Upper lobe of left lung (tissue), 6 donors: ENCODE measurements around the gene FBXL13. TPM values are rescaled to one million over a fixed set of nuclear protein-coding genes. Genes with fewer than 3 reads are reported as not detected.

ENCODE experiments used
- ATAC-seq, 2 donors: fragments of 200-7000 bp; cut with Tn5 transposase; one replicate each; pipeline ENCODE4 v1.9.1; 2022; ENCODE audit warnings: mild to moderate bottlenecking in 2 of 2, moderate library complexity in 2 of 2; ENCODE audit not compliant: low FRiP score in 2 of 2
- DNase-seq, 2 donors: peaks; one replicate each; pipeline ENCODE4 v3.0.0-alpha.2; 2019 to 2020
- H3K27ac ChIP-seq, 4 donors: fragments of 200-600 bp; sonication (generic); one replicate each; pipeline ENCODE4 v1.5.1; 2016 to 2019
- H3K27me3 ChIP-seq, 4 donors: fragments of 200-600 bp; sonication (generic); one replicate each; pipeline ENCODE4 v1.5.1; 2017 to 2019
- H3K36me3 ChIP-seq, 4 donors: fragments of 200-600 bp; sonication (generic); one replicate each; pipeline ENCODE4 v1.5.1; 2016 to 2019
- H3K4me1 ChIP-seq, 4 donors: fragments of 200-600 bp; sonication (generic); one replicate each; pipeline ENCODE4 v1.5.1; 2018 to 2019
- H3K4me3 ChIP-seq, 4 donors: fragments of 200-600 bp; sonication (generic); one replicate each; pipeline ENCODE4 v1.5.1; 2017 to 2019; ENCODE audit warnings: mild to moderate bottlenecking in 2 of 4, moderate library complexity in 1 of 4
- H3K9me3 ChIP-seq, 4 donors: fragments of 200-600 bp; sonication (generic); one replicate each; pipeline ENCODE4 v1.5.1; 2018 to 2019
- CTCF ChIP-seq, 6 experiments: fragments of 450-650 bp in 4 of 6; fragments of 200-600 bp in 2 of 6; sonication (generic) in 2 of 6; IDR thresholded peaks; one replicate each; pipeline ENCODE4 v1.5.1; 2016 to 2019; ENCODE audit warnings: antibody characterized with exemption in 6 of 6
- EP300 ChIP-seq, 4 donors: sonication (generic); formaldehyde crosslinking; IDR thresholded peaks; one replicate each; pipeline ENCODE4 v1.5.1; 2017; ENCODE audit warnings: antibody characterized with exemption in 4 of 4, control low read depth in 2 of 4
- POLR2A ChIP-seq, 4 donors: fragments of 450-650 bp; IDR thresholded peaks; one replicate each; pipeline ENCODE4 v1.5.1; 2016 to 2017; ENCODE audit warnings: antibody characterized with exemption in 4 of 4, mild to moderate bottlenecking in 2 of 4
- POLR2AphosphoS5 ChIP-seq, 2 donors: sonication (generic); formaldehyde crosslinking; IDR thresholded peaks; one replicate each; pipeline ENCODE4 v1.5.1; 2017; ENCODE audit warnings: antibody characterized with exemption in 2 of 2
- WGBS, 2 donors: methylation state at CpG; one replicate each; pipeline ENCODE4 v1.1.5; 2017 to 2018; 5-methylcytosine and 5-hydroxymethylcytosine counted together
- total RNA-seq, 6 donors: library from RNA; depleted of rRNA in 4 of 6; stranded (reverse); fragments of >200 nt in 4 of 6; gene quantifications; one replicate each; pipeline versions ENCODE4 v1.1.0 to v1.2.1, GENCODE V29; 2016 to 2021
- donor health status: DM: no; HTN: no; CAD: no; lungs with moderate emphysema.
- donor health status: DM: no; HTN: yes; CAD: no; lungs with severe emphysema.

Gene FBXL13
- total RNA-seq, 6 donors from 2014 or later: 1.6 to 11.6 (median 2.9) TPM

DNA sequence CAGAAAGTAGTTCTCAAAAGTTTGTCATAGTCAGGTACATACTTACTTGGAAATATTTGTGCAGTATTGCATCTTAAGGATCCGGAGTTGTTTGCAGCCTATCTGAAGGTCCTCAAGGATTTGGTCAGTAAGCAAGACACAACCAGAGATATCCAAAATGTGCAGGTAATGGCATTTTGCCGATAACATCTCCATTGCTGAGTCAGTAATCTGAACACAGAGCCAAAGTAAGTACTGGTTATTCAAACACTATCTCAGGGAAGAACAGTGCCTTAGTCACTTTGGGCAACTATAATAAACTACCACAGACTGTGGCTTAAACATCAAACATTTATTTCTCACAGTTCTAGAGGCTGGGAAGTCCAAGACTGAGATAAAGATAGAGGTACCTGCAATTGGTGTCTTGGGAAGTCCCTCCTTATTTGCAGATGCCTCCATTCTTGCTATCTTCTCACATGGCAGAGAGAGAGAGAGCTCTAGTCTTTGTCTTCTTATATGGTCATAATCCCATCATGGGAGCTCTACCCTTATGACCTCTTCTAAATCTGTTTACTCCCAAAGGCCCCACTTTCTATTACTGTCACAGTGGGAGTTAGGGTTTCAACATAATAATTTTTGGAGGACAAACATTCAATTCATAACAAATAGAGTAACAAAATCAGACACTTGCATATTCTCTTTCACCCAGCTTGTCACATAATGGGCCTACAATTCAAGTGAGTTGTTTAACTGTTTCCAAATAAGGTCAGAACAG is 252.4 kb downstream of the FBXL13 start:
- Histone ChIP-seq H3K4me3 (no peak overlapping the region), H3K9me3 (no peaks in the 10 kb centered on the region), H3K36me3 (peaks cover 0 to 6% (median 1%) of the 10 kb centered on the region in 4 donors), H3K27ac (no peak overlapping the region), H3K27me3 (no peaks in the 10 kb centered on the region), H3K4me1 (peaks cover 0 to 2% (median 0%) of the 10 kb centered on the region in 4 donors)
- ATAC-seq: no peak
- DNase-seq: no peak
- TF ChIP-seq EP300 (IDR thresholded peaks at IDR 0.05) (no peak), POLR2A (IDR thresholded peaks at IDR 0.05) (no peak), CTCF (IDR thresholded peaks at IDR 0.05) (no peak), POLR2AphosphoS5 (IDR thresholded peaks at IDR 0.05) (no peak)
- 90 to 100% methylated on average over 2 of the region's 2 CpGs for WGBS, 2 donors

DNA sequence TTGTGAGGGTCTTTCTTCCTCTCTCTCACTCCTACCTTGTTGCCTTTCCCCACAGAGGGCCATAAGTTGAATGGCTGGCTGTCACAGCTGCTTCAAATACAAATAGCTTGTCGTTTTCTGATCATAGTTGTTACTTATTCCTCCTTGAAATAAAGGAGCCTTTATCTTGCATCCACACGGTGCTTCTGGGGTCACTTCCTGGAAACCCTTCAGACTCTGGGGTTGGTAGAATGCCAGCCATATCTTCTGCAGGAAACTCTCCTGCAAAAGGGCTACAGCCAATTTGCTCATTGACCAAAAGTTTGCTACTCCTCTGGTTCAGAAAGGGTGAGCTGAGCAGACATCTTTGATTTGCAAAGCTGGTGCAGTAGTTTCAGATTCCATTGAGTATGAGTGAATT is 255.4 kb downstream of the FBXL13 start:
- H3K27ac ChIP-seq: no peak overlapping the region
- no peak for DNase-seq
- ATAC-seq: no peak
- peaks cover 0 to 2% (median 0%) of the 10 kb centered on the region in 4 donors for H3K4me1 ChIP-seq
- no peaks in the 10 kb centered on the region for H3K27me3 ChIP-seq
- H3K4me3 ChIP-seq: no peak overlapping the region
- no peak for TF ChIP-seq EP300 (IDR thresholded peaks at IDR 0.05)
- TF ChIP-seq POLR2AphosphoS5 (IDR thresholded peaks at IDR 0.05): no peak
- no peak for TF ChIP-seq CTCF (IDR thresholded peaks at IDR 0.05)
- TF ChIP-seq POLR2A (IDR thresholded peaks at IDR 0.05): no peak
- no peaks in the 10 kb centered on the region for H3K9me3 ChIP-seq
- 23 to 27% methylated on average over 2 of the region's 2 CpGs for WGBS, 2 donors
- no peaks in the 10 kb centered on the region for H3K36me3 ChIP-seq

DNA sequence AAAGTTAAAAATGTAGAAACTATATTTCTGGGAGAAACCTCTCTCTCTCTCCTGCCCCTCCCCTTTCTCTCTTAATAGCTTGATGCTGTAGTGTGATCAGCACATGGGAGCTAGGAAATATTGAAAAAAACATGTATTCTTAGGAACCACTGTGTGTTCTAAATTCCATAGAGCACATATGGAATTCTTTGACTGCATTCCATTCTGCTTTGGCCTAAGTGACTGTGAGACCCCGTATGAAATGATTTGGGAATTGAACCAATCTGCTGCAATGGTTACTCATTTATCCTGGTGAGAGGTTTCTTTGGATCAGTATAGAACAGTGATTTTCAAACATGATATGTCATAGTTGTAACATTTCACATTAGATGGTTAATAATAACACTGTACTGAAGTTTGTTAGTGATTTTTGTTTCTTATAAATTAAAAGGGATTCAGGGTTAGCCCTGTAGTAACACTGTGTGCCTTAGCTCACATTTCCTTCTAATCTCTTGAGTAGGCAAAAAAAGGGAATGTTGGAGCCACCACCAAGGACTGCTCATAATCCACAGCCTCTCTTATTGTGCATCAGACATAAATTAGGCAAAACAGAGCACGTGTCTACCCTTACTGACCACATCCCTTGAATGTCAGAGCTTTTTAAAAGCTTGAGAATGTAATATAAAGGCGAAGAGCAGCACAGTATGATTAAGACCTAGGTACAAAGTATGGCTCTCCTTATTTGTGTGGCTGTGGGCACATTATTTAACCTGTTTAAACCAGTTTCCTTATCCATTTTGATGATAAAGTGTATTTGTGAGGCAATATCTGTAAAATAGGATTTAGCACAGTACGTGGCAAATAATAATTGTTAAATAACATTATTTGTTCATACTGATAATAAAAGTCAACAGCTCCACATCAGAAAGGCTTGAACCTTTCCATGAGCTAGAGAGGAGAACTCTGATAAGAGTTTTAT is 256.7 kb downstream of the FBXL13 start:
- Histone ChIP-seq H3K27me3 (no peaks in the 10 kb centered on the region), H3K4me3 (no peak overlapping the region), H3K36me3 (no peaks in the 10 kb centered on the region), H3K27ac (no peak overlapping the region), H3K9me3 (no peaks in the 10 kb centered on the region), H3K4me1 (peaks cover 0 to 2% (median 0%) of the 10 kb centered on the region in 4 donors)
- DNase-seq: no peak
- no peak for ATAC-seq
- TF ChIP-seq POLR2AphosphoS5 (IDR thresholded peaks at IDR 0.05) (no peak), CTCF (IDR thresholded peaks at IDR 0.05) (no peak), POLR2A (IDR thresholded peaks at IDR 0.05) (no peak), EP300 (IDR thresholded peaks at IDR 0.05) (no peak)
- WGBS, 2 donors: 75 to 91% methylated on average over 4 of the region's 4 CpGs

DNA sequence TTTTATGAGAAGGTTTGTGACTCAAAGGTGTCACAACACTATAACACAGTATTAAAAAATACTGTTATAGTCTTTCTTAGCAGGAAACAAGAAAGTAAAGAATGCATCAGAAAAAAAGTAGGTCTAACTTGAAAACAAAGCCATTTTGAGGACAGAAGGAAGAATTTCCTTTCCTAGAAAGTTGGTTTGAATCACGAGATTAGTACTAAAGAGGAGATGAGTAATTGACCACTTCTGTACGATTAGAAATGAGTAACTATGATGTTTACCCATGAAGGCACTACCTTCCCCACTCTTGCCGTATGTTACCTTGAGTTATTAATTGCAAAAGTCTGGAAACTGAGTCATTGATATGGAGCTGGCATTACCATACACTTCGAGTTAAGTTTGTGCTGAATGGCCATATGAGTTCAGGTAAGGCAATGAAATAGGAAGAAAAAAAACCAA is 260.5 kb downstream of the FBXL13 start:
- ATAC-seq (no peak), DNase-seq (no peak)
- no peak overlapping the region for H3K4me3 ChIP-seq
- H3K4me1 ChIP-seq: peaks cover 0 to 1% (median 0%) of the 10 kb centered on the region in 4 donors
- no peaks in the 10 kb centered on the region for H3K9me3 ChIP-seq
- H3K36me3 ChIP-seq: no peaks in the 10 kb centered on the region
- no peak overlapping the region for H3K27ac ChIP-seq
- H3K27me3 ChIP-seq: no peaks in the 10 kb centered on the region
- WGBS, 2 donors: 87 to 89% methylated on average over 4 of the region's 4 CpGs
- TF ChIP-seq CTCF (IDR thresholded peaks at IDR 0.05): no peak
- no peak for TF ChIP-seq EP300 (IDR thresholded peaks at IDR 0.05)
- TF ChIP-seq POLR2AphosphoS5 (IDR thresholded peaks at IDR 0.05): no peak
- TF ChIP-seq POLR2A (IDR thresholded peaks at IDR 0.05): no peak
